Fibroblast of skin of left biceps (primary cell): Measurements from ENCODE around the gene MAN1C1.
"Not testable (repeated sequence)": the region's sequence is repeated elsewhere in the genome, so short reads cannot be mapped to it uniquely, and the experiment has no call there.

Source experiments
- DNase-seq, 2 experiments: peaks; one replicate each; pipeline ENCODE4 v3.0.0-alpha.2; 2013; ENCODE audit warnings: low read depth in 2 of 2

Gene MAN1C1

GRCh38 chr1:25634896-25635295 lies 18.3 kb downstream of the MAN1C1 start:
- no peak for DNase-seq

GRCh38 chr1:25636141-25636540 lies 19.6 kb downstream of the MAN1C1 start:
- not testable (repeated sequence) for DNase-seq

GRCh38 chr1:25640646-25641328 lies 24.2 kb downstream of the MAN1C1 start:
- no peak for DNase-seq

DNA sequence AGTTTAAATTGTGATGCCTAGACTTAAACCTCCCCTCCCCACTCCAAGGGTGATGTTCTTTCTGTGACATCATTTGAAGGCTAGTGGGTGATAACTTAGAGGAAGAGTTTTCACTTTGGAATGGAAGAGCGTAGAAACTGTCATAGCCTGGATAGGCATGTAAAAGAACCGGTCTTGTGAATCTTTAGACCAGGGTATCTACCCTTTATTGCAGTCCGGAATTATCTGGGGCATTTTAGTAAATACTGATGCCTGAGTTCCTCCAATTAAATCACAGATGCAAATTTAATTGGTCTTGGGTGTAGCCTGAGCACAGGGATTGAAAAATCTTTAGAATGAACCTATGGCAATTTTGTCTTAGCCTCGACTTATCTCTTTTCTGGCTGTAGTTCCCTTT lies 24.7 kb downstream of the MAN1C1 start:
- DNase-seq, result no peak

GRCh38 chr1:25641931-25642573 lies 25.5 kb downstream of the MAN1C1 start:
- DNase-seq, result peak; percentile 54 to 56

DNA sequence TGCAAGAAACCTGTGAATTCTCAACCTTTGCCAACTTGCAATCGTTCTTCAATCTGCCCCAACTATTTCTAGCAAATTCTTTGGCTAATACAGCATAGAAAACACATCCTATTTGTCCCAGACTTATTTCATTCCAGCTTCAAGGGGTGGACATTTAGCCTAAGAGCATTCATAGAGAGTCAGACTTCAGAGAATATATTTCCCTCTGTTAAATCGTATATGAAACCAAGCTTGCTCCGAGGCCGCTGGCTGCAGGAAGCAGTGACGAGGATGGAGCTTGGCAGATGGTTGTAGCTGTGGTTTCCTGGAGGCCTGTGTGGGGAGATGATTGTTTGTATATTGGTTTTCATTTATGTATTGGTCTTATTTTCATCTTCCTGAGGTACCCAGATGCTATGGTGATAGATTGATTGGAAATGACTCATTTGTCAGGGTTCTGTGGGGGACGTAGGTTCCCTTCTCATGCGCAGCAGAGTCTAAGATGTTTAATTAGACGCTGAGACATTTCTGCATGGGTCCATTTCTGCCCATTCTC lies 26.1 kb downstream of the MAN1C1 start:
- DNase-seq, result peak; percentile 25 to 31

GRCh38 chr1:25643929-25644328 lies 27.3 kb downstream of the MAN1C1 start:
- no peak for DNase-seq

DNA sequence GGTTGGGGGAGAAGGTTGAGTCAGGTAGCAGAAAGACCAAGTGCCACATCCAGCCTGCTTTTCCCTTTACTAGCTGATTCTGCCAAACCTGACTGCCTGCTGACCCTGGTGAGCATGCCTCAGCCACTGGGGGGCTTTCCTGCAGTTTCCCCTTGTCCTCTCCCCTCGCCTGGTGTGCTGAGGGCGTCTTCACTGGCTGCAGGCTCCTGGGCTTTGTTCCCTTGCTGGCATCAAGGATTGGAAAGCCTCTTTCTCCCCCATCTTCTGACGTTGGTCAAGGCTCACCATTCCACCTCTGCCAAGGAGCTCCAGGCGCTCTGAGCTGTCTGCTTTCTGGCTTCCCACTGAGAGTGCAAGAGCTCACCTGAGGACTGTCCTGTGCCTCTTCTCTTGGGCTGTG lies 28.4 kb downstream of the MAN1C1 start:
- no peak for DNase-seq

GRCh38 chr1:25645637-25646400 lies 29.2 kb downstream of the MAN1C1 start:
- DNase-seq, result no peak

- DNase-seq, result no peak
Observed at GRCh38 chr1:25647106-25647505, 30.5 kb downstream of the MAN1C1 start.

DNA sequence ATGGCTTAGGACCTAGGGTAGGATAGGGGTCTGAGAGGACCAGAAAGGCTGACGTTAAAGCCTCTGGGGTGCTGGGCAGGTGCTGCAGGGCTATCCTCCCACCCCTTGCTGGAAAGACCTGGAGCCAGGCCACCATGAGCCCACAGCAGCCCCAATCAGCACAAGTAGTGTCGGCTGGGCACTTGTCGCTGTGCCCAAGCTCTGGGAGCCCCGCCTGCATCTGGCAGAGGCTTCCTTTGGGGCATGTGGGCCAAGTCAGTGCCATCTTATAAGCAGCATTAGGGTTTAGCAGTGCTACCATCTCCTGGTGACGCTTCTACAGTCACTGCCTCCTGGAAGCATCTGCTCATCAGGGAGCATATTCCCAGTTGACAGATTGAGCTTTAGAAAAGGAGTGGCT lies 31.3 kb downstream of the MAN1C1 start:
- no peak for DNase-seq

DNA sequence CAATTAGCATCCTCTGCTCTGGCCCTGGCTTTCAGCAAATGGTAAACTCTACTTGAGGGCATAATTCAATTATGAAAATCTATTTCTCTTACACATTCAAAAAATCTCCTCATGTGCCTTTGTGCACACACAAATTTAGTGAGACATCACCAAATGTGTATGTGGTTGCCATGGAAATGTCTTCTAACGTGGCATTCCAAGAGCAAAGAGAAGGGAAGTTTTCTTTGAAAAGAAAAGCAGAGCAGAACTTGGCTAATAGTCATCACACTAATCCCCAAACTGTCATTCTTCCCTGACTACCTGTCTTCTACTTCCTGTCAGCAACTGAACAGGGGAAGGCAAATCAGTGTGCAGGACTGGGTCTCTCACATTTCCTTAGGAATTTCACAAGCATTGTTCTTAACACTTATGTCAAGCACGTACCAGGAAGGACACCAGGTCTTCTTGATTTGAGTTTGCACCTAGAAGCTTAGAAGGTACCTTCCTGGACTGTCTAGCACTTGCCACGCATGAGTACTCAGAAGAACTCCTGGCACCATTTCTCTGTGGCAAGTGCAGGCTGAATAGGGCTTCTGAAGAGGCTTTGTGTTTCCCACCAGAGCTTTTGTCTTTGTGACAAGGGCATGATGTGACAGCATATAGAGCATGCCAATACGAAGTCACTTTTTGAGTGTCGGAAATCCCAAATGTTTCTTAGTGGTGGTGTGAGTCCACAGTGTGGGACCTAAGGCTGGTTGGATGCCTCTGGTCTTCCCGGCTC lies 32.3 kb downstream of the MAN1C1 start:
- no peak for DNase-seq

DNA sequence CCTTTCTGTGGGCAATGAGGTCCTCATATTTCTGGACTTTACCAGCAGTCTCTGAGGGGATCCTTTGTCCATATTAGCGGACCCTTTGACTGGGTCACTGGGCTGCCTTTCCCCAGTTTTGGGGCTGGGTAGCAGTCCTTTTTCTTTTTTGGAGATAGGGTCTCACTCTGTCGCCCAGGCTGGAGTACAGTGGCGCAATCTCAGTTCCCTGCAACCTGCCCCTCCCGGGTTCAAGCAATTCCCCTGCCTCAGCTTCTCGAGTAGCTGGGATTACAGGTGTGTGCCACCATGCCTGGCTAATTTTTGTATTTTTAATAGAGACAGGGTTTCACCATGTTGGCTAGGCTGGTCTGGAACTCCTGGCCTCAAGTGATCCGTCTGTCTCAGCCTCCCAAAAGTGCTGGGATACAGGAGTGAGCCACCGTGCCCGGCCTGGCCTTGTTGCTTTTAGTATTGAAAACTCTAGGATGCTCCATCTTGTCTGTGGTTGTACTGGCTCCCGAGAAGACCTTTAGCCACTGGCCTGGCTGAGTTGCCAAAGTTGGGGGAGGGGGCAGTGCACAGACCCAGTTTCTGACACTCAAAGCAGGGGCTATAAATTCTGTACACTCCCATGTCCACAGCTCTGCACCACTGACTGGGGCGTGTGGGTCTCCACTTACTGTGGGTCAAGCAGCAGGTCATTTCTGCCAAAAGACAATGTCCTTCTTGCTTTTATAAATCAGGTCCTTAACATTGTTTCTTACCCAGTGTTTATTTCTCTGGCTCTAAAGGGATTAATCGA lies 33.1 kb downstream of the MAN1C1 start:
- DNase-seq, result no peak

GRCh38 chr1:25650289-25650576 lies 33.6 kb downstream of the MAN1C1 start:
- no peak for DNase-seq

DNA sequence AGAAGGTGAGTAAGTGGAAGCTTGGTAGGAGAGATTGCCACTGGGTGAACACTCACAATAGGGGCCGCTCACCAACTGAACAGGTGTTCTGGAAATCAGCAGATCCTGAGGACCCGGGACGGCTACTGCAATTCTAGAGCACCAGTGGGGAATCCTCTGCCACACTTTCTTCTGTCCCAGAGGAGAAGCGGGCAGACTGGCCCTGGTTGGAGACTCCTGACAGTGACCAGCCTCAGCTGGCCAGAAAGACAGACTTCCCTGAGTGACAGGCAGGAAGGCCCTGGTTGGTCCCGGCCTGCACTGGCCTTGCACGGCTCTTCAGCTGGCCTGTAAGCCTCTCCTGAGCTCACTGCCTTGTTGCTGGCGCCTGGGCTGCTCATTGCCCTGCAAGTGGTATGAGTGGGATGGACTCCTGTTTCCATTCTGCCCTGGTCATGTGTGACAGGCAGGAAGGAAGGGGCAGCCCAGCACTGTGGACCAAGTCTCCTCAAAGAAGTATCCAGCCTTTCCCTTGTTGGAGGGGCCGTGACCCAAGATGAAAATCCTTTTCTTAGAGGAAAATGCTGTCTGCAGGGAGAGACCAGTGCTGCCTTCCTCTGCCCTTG lies 34.5 kb downstream of the MAN1C1 start:
- DNase-seq, result no peak

GRCh38 chr1:25651824-25652741 lies 35.5 kb downstream of the MAN1C1 start:
- DNase-seq, result no peak

GRCh38 chr1:25653558-25653957 lies 37.0 kb downstream of the MAN1C1 start:
- no peak for DNase-seq

- DNase-seq, result no peak
Observed at GRCh38 chr1:25654109-25654660, 37.6 kb downstream of the MAN1C1 start.

- no peak for DNase-seq
Observed at GRCh38 chr1:25657121-25657882, 40.7 kb downstream of the MAN1C1 start.
